B cell (primary cell): ENCODE data around the gene PCGF1. TPM values are rescaled to one million over a fixed set of nuclear protein-coding genes. Genes with fewer than 3 reads are reported as not detected.

Source experiments
- ATAC-seq: fragments of 200-7000 bp; cut with Tn5 transposase; one replicate; pipeline ENCODE4 v1.10.0; 2021; ENCODE audit warnings: low read depth, mild to moderate bottlenecking, moderate number of reproducible peaks, moderate library complexity
- CTCF ChIA-PET: fragments of 350-600 bp; sonication (Branson Sonifier 250); formaldehyde crosslinking; loops from one replicate; lab custom pipeline; 2021; ENCODE audit warnings: antibody characterized with exemption, inconsistent platforms; lab: Charles Lee
- POLR2A ChIA-PET: fragments of 350-600 bp; sonication (Branson Sonifier 250); formaldehyde crosslinking; loops from one replicate; lab custom pipeline; 2021; ENCODE audit warnings: antibody characterized with exemption; lab: Charles Lee
- DNase-seq: peaks from one replicate; pipeline ENCODE4 v3.0.0; 2013
- H2AFZ ChIP-seq: 2 replicates; pipeline ENCODE4 v1.6.1; 2012; ENCODE audit warnings: mild to moderate bottlenecking, low read depth, low read length; ENCODE audit not compliant: insufficient read depth, poor library complexity, severe bottlenecking
- H3K27ac ChIP-seq, 2 donors: 1 replicate in 1 of 2; 2 replicates in 1 of 2; pipeline ENCODE4 v1.5.1; 2012 to 2013; ENCODE audit warnings: low read length in 2 of 2, mild to moderate bottlenecking in 2 of 2, moderate library complexity in 1 of 2
- H3K27me3 ChIP-seq, 4 experiments: fragments of 200-600 bp in 1 of 4; sonication (generic) in 1 of 4; replicated peaks in 1 of 4; 1 replicate in 2 of 4; 2 replicates in 2 of 4; pipeline versions ENCODE4 v1.6.1 to v1.7.0; 2013 to 2016; ENCODE audit warnings: low read length in 3 of 4, mild to moderate bottlenecking in 2 of 4, mixed read lengths in 1 of 4, moderate library complexity in 1 of 4; ENCODE audit not compliant: insufficient read depth in 4 of 4, control insufficient read depth in 3 of 4; ENCODE audit errors: control extremely low read depth in 1 of 4
- H3K36me3 ChIP-seq, 2 experiments: replicated peaks in 1 of 2; 1 replicate in 1 of 2; 2 replicates in 1 of 2; pipeline versions ENCODE4 v1.6.1 to v1.7.1; 2013; ENCODE audit warnings: low read length in 1 of 2; ENCODE audit not compliant: insufficient read depth in 2 of 2, control insufficient read depth in 1 of 2; ENCODE audit errors: control extremely low read depth in 1 of 2, extremely low read depth in 1 of 2
- H3K4me1 ChIP-seq, 2 donors: fragments of 200-600 bp in 1 of 2; sonication (generic) in 1 of 2; 1 replicate in 1 of 2; 2 replicates in 1 of 2; pipeline versions ENCODE4 v1.5.1 to v1.6.1; 2013 to 2017; ENCODE audit warnings: low read length in 2 of 2; ENCODE audit not compliant: control insufficient read depth in 2 of 2, insufficient read depth in 2 of 2
- H3K4me2 ChIP-seq: replicated peaks from 2 replicates; pipeline ENCODE3; 2012; ENCODE audit warnings: mild to moderate bottlenecking, low read depth, low read length; ENCODE audit not compliant: poor library complexity, severe bottlenecking
- H3K4me3 ChIP-seq, 5 experiments: fragments of 200-600 bp in 1 of 5; sonication (generic) in 1 of 5; 1 replicate in 3 of 5; 2 replicates in 2 of 5; pipeline versions ENCODE4 v1.5.1 to v1.7.0; 2011 to 2016; ENCODE audit warnings: low read length in 4 of 5, mild to moderate bottlenecking in 4 of 5, low read depth in 2 of 5, control low read depth in 1 of 5, moderate library complexity in 1 of 5; ENCODE audit not compliant: insufficient read depth in 1 of 5; ENCODE audit errors: control extremely low read depth in 1 of 5, extremely low read depth in 1 of 5
- H3K79me2 ChIP-seq: fragments of 200-600 bp; sonication (generic); one replicate; pipeline ENCODE4 v1.6.0; 2016; ENCODE audit warnings: low read length; ENCODE audit not compliant: control insufficient read depth, insufficient read depth
- H3K9ac ChIP-seq: fragments of 200-600 bp; sonication (generic); 2 replicates; pipeline ENCODE4 v1.6.1; 2017; ENCODE audit warnings: mild to moderate bottlenecking, low read length, moderate library complexity
- H3K9me3 ChIP-seq, 3 donors: one replicate each; pipeline versions ENCODE4 v1.6.1 to v1.7.1; 2013; ENCODE audit warnings: low read length in 2 of 3; ENCODE audit not compliant: control insufficient read depth in 2 of 3, insufficient read depth in 1 of 3; ENCODE audit errors: control extremely low read depth in 1 of 3
- H4K20me1 ChIP-seq: 2 replicates; pipeline ENCODE4 v1.6.0; 2012; ENCODE audit warnings: mild to moderate bottlenecking, low read length; ENCODE audit not compliant: insufficient read depth, control insufficient read depth, poor library complexity, severe bottlenecking
- H3K27ac Mint-ChIP-seq: one replicate; pipeline ENCODE4 v1.8.0; 2021; ENCODE audit warnings: mixed read lengths
- H3K27me3 Mint-ChIP-seq: one replicate; pipeline ENCODE4 v1.8.0; 2021; ENCODE audit warnings: mixed read lengths
- H3K4me1 Mint-ChIP-seq: one replicate; pipeline ENCODE4 v1.8.0; 2021; ENCODE audit warnings: mixed read lengths
- H3K4me3 Mint-ChIP-seq: one replicate; pipeline ENCODE4 v1.8.0; 2021; ENCODE audit warnings: mixed read lengths
- H3K9me3 Mint-ChIP-seq: one replicate; pipeline ENCODE4 v1.8.0; 2022; ENCODE audit warnings: mixed read lengths; ENCODE audit not compliant: insufficient read depth
- EZH2 ChIP-seq: IDR thresholded peaks from 2 replicates; pipeline ENCODE4 v1.6.1; 2012; ENCODE audit warnings: borderline replicate concordance, low read depth, mild to moderate bottlenecking, moderate library complexity, low read length; ENCODE audit not compliant: insufficient read depth, poor library complexity, severe bottlenecking
- WGBS: methylation state at CpG from one replicate; pipeline ENCODE4 v1.1.5; 2013; ENCODE audit warnings: missing lambda C conversion rate; ENCODE audit not compliant: insufficient coverage; 5-methylcytosine and 5-hydroxymethylcytosine counted together
- intact Hi-C: fragments of 100-400 bp; cut with micrococcal nuclease; formaldehyde crosslinking; loops from one replicate; pipeline ENCODE4 v1.10.0; 2022
- polyA minus RNA-seq: library from RNA; depleted of rRNA, polyadenylated mRNA; stranded (reverse); fragments of >200 nt; gene quantifications from 2 replicates; pipeline ENCODE4 v1.2.3, GENCODE V29; 2012
- polyA plus RNA-seq: library from polyadenylated mRNA; depleted of rRNA; stranded (reverse); fragments of >200 nt; gene quantifications from 2 replicates; pipeline ENCODE4 v1.2.3, GENCODE V29; 2012
- total RNA-seq, 2 donors: library from RNA; stranded (reverse); fragments of 120-200 nt in 1 of 2; gene quantifications; 1 replicate in 1 of 2; 2 replicates in 1 of 2; pipeline versions ENCODE4 v1.2.3 to v1.2.4, GENCODE V29; 2013 to 2022
- TF ChIP-seq, protein P1 (sequence below): fragments of 200-600 bp; IDR thresholded peaks from one replicate; pipeline ENCODE4 v1.8.0; 2022; ENCODE audit warnings: antibody characterized with exemption, mild to moderate bottlenecking

The PCGF1 gene
- total RNA-seq (34.3 and 40.1 TPM in 2 replicates), polyA plus RNA-seq (21.9 and 30.0 TPM in 2 replicates), polyA minus RNA-seq (18.6 and 21.0 TPM in 2 replicates)
- 15.4 TPM for total RNA-seq (2013)

DNA sequence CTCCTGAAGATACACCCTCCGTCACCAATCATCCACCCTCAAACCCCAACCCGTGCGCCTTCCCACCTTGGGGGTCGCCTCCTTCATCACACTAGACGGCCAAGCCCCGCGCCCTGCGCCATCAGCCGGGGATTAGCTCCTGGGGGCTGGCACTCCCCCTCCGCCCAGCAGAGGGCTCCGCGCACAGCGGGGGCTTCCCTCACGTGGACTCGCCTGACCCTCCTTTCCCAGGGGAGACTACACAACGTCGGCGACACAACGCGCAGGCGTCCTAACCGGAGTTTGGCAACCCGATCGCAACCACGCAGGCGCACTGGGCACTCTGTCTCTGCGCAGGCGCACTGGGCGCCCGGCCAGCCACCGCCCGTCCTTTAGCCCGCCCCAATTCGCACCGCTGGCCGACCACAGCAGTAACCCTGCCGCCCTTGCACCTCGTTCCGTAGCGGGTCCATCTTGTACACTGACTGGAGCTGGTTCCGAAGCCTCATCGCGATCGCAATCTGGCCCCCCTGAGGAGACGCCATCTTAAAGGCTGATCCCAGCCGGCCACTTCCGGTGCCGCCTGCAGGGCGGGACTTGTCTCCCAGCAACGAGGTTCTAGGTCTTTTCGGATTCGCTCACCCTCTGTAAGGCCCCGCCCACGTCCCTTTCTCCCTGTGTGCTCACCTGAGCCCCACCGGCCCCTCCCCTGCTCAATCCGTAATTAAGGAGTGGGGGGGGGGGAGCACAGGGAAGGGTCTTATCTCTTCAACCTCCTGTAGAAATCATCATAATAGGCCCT, at the start of gene PCGF1:
Gene PCGF1 (minus strand): TSS at position 551 of the 781 bp plus-strand sequence. CDS start 27 bp downstream, at position 524.
- Histone ChIP-seq H4K20me1 (no peaks in the 10 kb centered on the region), H3K4me3 (peak within 1 kb of the TSS; percentile 78 to 97 (median 83)), H2AFZ (peak within 1 kb of the TSS; percentile 90), H3K9ac (peak within 1 kb of the TSS; percentile 84), H3K79me2 (peaks cover 8% of the 10 kb centered on the region), H3K4me1 (peaks cover 31 to 38% of the 10 kb centered on the region in 2 donors), H3K27ac (peak within 1 kb of the TSS; percentile 91 to 96), H3K4me2 (peak within 1 kb of the TSS; percentile 88), H3K27me3 (peaks cover 0 to 56% (median 14%) of the 10 kb centered on the region in 4 experiments), H3K9me3 (peaks cover 0 to 13% (median 0%) of the 10 kb centered on the region in 3 donors), H3K36me3 (peaks cover 0 to 10% of the 10 kb centered on the region in 2 experiments)
- H3K4me1 Mint-ChIP-seq, result peaks cover 56% of the 10 kb centered on the region
- DNase-seq (peak; percentile 100), ATAC-seq (peak; percentile 85)
- peaks cover 41% of the 10 kb centered on the region for H3K27me3 Mint-ChIP-seq
- intact Hi-C loops, result loop anchor here (1.0 to 5.0 kb wide), 7 partner anchors 9 to 145 kb away; partner anchors contain the start of genes AUP1, DOK1, HTRA2 and SEMA4F
- TF ChIP-seq, protein P1, sequence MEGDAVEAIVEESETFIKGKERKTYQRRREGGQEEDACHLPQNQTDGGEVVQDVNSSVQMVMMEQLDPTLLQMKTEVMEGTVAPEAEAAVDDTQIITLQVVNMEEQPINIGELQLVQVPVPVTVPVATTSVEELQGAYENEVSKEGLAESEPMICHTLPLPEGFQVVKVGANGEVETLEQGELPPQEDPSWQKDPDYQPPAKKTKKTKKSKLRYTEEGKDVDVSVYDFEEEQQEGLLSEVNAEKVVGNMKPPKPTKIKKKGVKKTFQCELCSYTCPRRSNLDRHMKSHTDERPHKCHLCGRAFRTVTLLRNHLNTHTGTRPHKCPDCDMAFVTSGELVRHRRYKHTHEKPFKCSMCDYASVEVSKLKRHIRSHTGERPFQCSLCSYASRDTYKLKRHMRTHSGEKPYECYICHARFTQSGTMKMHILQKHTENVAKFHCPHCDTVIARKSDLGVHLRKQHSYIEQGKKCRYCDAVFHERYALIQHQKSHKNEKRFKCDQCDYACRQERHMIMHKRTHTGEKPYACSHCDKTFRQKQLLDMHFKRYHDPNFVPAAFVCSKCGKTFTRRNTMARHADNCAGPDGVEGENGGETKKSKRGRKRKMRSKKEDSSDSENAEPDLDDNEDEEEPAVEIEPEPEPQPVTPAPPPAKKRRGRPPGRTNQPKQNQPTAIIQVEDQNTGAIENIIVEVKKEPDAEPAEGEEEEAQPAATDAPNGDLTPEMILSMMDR, result peak; percentile 64
- no peak for TF ChIP-seq EZH2
- no peaks in the 10 kb centered on the region for H3K9me3 Mint-ChIP-seq
- H3K27ac Mint-ChIP-seq, result peak within 1 kb of the TSS; percentile 99
- WGBS, result 1% methylated on average over 49 of the region's 56 CpGs
- ChIA-PET CTCF (interaction anchor here (0.6 to 8.1 kb wide), 15 partner anchors 9 to 86 kb away, joined by 3 to 111 read pairs (median 4); partner anchors contain the start of genes AUP1, CCDC142, DQX1 and HTRA2), POLR2A (interaction anchor here (0.5 to 2.8 kb wide), 11 partner anchors 9 to 196 kb away, joined by 3 to 13 read pairs (median 5); partner anchors contain the start of genes AUP1, HTRA2 and WBP1)
- peak within 1 kb of the TSS; percentile 96 for H3K4me3 Mint-ChIP-seq
